ENCODE results near the gene SSBP3. TPM values are rescaled to one million over a fixed set of nuclear protein-coding genes. Genes with fewer than 3 reads are reported as not detected.

The SSBP3 gene
- total RNA-seq, 1 experiment from 2014 or later = 115 TPM

GRCh38 chr1:54403808-54404261 lies 2.4 kb downstream of the SSBP3 start (continued):
- TF ChIP-seq ZNF281 (CRISPR knock-in tag; IDR thresholded peaks at IDR 0.05) (no peak), AFF4 (CRISPR knock-in tag; IDR thresholded peaks at IDR 0.05; ENCODE audit: borderline replicate concordance) (no peak), SMAD4 (CRISPR knock-in tag; IDR thresholded peaks at IDR 0.05) (no peak), USF2 (CRISPR knock-in tag; IDR thresholded peaks at IDR 0.05) (no peak), NR3C1 (CRISPR knock-in tag; conservative IDR thresholded peaks at IDR 0.05; ENCODE audit: low read depth) (no peak), ZNF396 (CRISPR knock-in tag; IDR thresholded peaks at IDR 0.05; ENCODE audit: borderline replicate concordance) (no peak), MYBL2 (CRISPR knock-in tag; IDR thresholded peaks at IDR 0.05) (no peak), OVOL2 (CRISPR knock-in tag; IDR thresholded peaks at IDR 0.05; ENCODE audit: borderline replicate concordance) (no peak), ZNF232 (CRISPR knock-in tag; IDR thresholded peaks at IDR 0.05) (no peak), USF1 (CRISPR knock-in tag; IDR thresholded peaks at IDR 0.05) (no peak)

GRCh38 chr1:54403405-54403804 lies 2.8 kb downstream of the SSBP3 start:
- Mint-ChIP-seq H3K27me3 (ENCODE audit: low read depth) (no peaks in the 10 kb centered on the region), H3K4me3 (peak overlapping the region; percentile 70), H3K27ac (peak overlapping the region; percentile 34; the same call in 1 of the 2 replicates), H3K36me3 (peaks cover 50% of the 10 kb centered on the region), H3K9me3 (no peaks in the 10 kb centered on the region), H3K4me1 (peaks cover 51% of the 10 kb centered on the region)
- DNase-seq (ENCODE audit: low spot score) = no peak
- TF ChIP-seq SOX15 (CRISPR knock-in tag; IDR thresholded peaks at IDR 0.05) = no peak
- TF ChIP-seq ARID4B (CRISPR knock-in tag; IDR thresholded peaks at IDR 0.05; ENCODE audit: borderline replicate concordance) = no peak
- TF ChIP-seq CTCF (IDR thresholded peaks at IDR 0.05) = no peak
- no peak for TF ChIP-seq OVOL2 (CRISPR knock-in tag; IDR thresholded peaks at IDR 0.05; ENCODE audit: borderline replicate concordance)
- TF ChIP-seq ZBTB43 (CRISPR knock-in tag; IDR thresholded peaks at IDR 0.05) = no peak
- TF ChIP-seq IRF1 (CRISPR knock-in tag; IDR thresholded peaks at IDR 0.05) = no peak
- ATAC-seq = no peak
- ChIA-PET POLR2A (interaction anchor here (0.8 to 1.3 kb wide), 4 partner anchors 17 to 128 kb away, joined by 3 to 9 read pairs (median 6); no protein-coding TSS in a partner anchor), CTCF (interaction anchor here (1.0 to 5.6 kb wide), 6 partner anchors 16 to 282 kb away, joined by 3 to 145 read pairs (median 6); no protein-coding TSS in a partner anchor)

All from WTC11 (cell line).